ENCODE results near the gene FZR1. TPM values are rescaled to one million over a fixed set of nuclear protein-coding genes. Genes with fewer than 3 reads are reported as not detected.
"Not testable (repeated sequence)": the region's sequence is repeated elsewhere in the genome, so short reads cannot be mapped to it uniquely, and the experiment has no call there.

Gene FZR1
- total RNA-seq, 2 donors from 2014 or later = 56.7 to 65.1 TPM

GRCh38 chr19:3563709-3564524, 57.8 kb downstream of the FZR1 start:
- H3K27me3 Mint-ChIP-seq (ENCODE audit: insufficient read depth) = peaks cover 17% of the 10 kb centered on the region
- no peak overlapping the region for H3K9ac ChIP-seq (ENCODE audit: extremely low read depth, low read length, poor library complexity, severe bottlenecking)
- H3K4me1 ChIP-seq (ENCODE audit: control insufficient read depth, insufficient read depth, low read length) = no peaks in the 10 kb centered on the region
- no peak overlapping the region for H3K4me3 ChIP-seq (ENCODE audit: low read length)
- no peaks in the 10 kb centered on the region for H3K9me3 ChIP-seq (ENCODE audit: control insufficient read depth, low read length)
- no peak overlapping the region for H3K4me3 Mint-ChIP-seq
- no peaks in the 10 kb centered on the region for H3K36me3 ChIP-seq (ENCODE audit: control insufficient read depth, insufficient read depth, low read length)
- no peaks in the 10 kb centered on the region for H3K36me3 Mint-ChIP-seq (ENCODE audit: low read depth)
- WGBS, 2 experiments (ENCODE audit: insufficient coverage in 1 of 2, insufficient read length in 1 of 2) = 91 to 92% methylated on average over 8 to 17 of the region's 17 CpGs
- DNase-seq = no peak
- no peaks in the 10 kb centered on the region for H3K27me3 ChIP-seq (ENCODE audit: control insufficient read depth, insufficient read depth, low read length, poor library complexity, severe bottlenecking)
- no peaks in the 10 kb centered on the region for H3K9me3 Mint-ChIP-seq
- no peak overlapping the region for H3K27ac Mint-ChIP-seq
- no peaks in the 10 kb centered on the region for H3K4me1 Mint-ChIP-seq
- no peak overlapping the region for H3K27ac ChIP-seq (ENCODE audit: low read depth, low read length)
- TF ChIP-seq, protein P1, sequence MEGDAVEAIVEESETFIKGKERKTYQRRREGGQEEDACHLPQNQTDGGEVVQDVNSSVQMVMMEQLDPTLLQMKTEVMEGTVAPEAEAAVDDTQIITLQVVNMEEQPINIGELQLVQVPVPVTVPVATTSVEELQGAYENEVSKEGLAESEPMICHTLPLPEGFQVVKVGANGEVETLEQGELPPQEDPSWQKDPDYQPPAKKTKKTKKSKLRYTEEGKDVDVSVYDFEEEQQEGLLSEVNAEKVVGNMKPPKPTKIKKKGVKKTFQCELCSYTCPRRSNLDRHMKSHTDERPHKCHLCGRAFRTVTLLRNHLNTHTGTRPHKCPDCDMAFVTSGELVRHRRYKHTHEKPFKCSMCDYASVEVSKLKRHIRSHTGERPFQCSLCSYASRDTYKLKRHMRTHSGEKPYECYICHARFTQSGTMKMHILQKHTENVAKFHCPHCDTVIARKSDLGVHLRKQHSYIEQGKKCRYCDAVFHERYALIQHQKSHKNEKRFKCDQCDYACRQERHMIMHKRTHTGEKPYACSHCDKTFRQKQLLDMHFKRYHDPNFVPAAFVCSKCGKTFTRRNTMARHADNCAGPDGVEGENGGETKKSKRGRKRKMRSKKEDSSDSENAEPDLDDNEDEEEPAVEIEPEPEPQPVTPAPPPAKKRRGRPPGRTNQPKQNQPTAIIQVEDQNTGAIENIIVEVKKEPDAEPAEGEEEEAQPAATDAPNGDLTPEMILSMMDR (conservative IDR thresholded peaks at IDR 0.05) = no peak

DNA sequence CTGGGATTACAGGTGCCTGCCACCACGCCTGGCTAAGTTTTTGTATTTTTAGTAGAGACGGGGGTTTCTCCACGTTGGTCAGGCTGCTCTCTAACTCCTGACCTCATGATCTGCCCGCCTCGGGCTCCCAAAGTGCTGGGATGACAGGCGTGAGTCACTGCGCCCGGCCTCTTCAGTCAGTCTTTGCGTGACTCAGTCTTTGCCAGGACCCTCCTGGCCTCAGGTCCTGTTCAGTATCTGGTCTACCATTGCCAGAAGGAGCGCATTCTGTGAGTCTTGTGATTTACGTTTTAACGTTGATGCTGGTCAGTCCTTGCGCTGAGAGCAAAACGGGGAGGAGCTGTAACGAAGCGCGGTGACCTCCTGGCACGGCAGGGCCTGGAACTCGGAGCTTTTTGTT, 59.0 kb downstream of the FZR1 start:
- Histone ChIP-seq H3K9ac (ENCODE audit: extremely low read depth, low read length, poor library complexity, severe bottlenecking) (no peak overlapping the region), H3K4me3 (ENCODE audit: low read length) (no peak overlapping the region), H3K9me3 (ENCODE audit: control insufficient read depth, low read length) (no peaks in the 10 kb centered on the region), H3K36me3 (ENCODE audit: control insufficient read depth, insufficient read depth, low read length) (no peaks in the 10 kb centered on the region), H3K4me1 (ENCODE audit: control insufficient read depth, insufficient read depth, low read length) (no peaks in the 10 kb centered on the region), H3K27ac (ENCODE audit: low read depth, low read length) (no peak overlapping the region), H3K27me3 (ENCODE audit: control insufficient read depth, insufficient read depth, low read length, poor library complexity, severe bottlenecking) (no peaks in the 10 kb centered on the region)
- H3K4me3 Mint-ChIP-seq = no peak overlapping the region
- H3K36me3 Mint-ChIP-seq (ENCODE audit: low read depth) = no peaks in the 10 kb centered on the region
- WGBS, 2 experiments (ENCODE audit: insufficient coverage in 1 of 2, insufficient read length in 1 of 2) = 82 to 83% methylated on average over 13 to 19 of the region's 19 CpGs
- DNase-seq = no peak
- no peak overlapping the region for H3K27ac Mint-ChIP-seq
- TF ChIP-seq, protein P1 (conservative IDR thresholded peaks at IDR 0.05) = no peak
- H3K9me3 Mint-ChIP-seq = no peaks in the 10 kb centered on the region
- no peaks in the 10 kb centered on the region for H3K4me1 Mint-ChIP-seq
- H3K27me3 Mint-ChIP-seq (ENCODE audit: insufficient read depth) = peaks cover 13% of the 10 kb centered on the region

DNA sequence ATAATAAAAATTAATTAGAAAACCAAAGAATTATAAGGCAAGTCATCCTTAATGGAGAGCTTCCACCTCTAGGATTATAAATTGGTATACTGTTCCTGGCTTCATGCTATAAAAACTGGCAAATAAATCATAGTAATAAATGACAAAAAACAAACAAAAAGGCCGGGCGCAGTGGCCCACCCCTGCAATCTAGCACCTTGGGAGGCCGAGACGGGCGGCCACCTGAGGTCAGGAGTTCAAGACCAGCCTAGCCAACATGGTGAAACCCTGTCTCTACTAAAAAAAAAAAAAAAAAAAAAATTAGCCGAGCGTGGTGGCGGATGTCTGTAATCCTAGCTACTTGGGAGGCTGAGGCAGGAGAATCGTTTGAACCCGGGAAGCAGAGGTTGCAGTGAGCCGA, 63.9 kb downstream of the FZR1 start:
- not testable (repeated sequence) for H3K27ac ChIP-seq (ENCODE audit: low read depth, low read length); H3K9me3 ChIP-seq (ENCODE audit: control insufficient read depth, low read length); H3K9me3 Mint-ChIP-seq; H3K4me1 Mint-ChIP-seq; H3K27ac Mint-ChIP-seq; H3K36me3 Mint-ChIP-seq (ENCODE audit: low read depth); H3K4me3 Mint-ChIP-seq; H3K9ac ChIP-seq (ENCODE audit: extremely low read depth, low read length, poor library complexity, severe bottlenecking); DNase-seq; H3K4me3 ChIP-seq (ENCODE audit: low read length); H3K4me1 ChIP-seq (ENCODE audit: control insufficient read depth, insufficient read depth, low read length); H3K36me3 ChIP-seq (ENCODE audit: control insufficient read depth, insufficient read depth, low read length); H3K27me3 Mint-ChIP-seq (ENCODE audit: insufficient read depth); H3K27me3 ChIP-seq (ENCODE audit: control insufficient read depth, insufficient read depth, low read length, poor library complexity, severe bottlenecking)
- WGBS, 2 experiments (ENCODE audit: insufficient coverage in 1 of 2, insufficient read length in 1 of 2) = 93 to 100% methylated on average over 4 to 11 of the region's 11 CpGs
